AML-193 (cell line): ENCODE results near the gene OR2F1.
"Not testable (repeated sequence)": the region's sequence is repeated elsewhere in the genome, so short reads cannot be mapped to it uniquely, and the experiment has no call there.

Experiments
- DNase-seq, 2 experiments: peaks; one replicate each; lab custom pipeline; 2025; lab: John Stamatoyannopoulos, UW

Gene OR2F1

GRCh38 chr7:144009361-144009760 lies 54.7 kb downstream of the OR2F1 start:
- no peak for DNase-seq

- not testable (repeated sequence) for DNase-seq
Measured at GRCh38 chr7:144010061-144010460, 55.4 kb downstream of the OR2F1 start.

DNA sequence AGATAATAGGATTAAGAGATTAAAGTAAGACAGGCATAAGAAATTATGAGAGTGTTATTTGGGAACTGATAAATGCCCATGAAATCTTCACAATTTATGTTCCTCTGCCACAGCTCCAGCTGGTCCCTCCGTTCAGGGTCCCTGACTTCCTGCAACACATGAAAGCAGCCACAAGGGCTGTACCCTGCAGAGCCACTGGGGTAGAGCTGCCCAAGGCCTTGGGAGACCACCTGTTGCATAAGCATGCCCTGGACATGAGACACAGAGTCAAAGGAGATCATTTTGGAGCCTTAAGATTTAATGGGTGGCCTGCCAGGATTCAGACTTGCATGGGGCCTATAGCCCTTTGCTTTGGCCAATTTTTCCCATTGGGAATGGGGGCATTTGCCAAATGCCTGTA lies 56.2 kb downstream of the OR2F1 start:
- DNase-seq, result not testable (repeated sequence)

DNA sequence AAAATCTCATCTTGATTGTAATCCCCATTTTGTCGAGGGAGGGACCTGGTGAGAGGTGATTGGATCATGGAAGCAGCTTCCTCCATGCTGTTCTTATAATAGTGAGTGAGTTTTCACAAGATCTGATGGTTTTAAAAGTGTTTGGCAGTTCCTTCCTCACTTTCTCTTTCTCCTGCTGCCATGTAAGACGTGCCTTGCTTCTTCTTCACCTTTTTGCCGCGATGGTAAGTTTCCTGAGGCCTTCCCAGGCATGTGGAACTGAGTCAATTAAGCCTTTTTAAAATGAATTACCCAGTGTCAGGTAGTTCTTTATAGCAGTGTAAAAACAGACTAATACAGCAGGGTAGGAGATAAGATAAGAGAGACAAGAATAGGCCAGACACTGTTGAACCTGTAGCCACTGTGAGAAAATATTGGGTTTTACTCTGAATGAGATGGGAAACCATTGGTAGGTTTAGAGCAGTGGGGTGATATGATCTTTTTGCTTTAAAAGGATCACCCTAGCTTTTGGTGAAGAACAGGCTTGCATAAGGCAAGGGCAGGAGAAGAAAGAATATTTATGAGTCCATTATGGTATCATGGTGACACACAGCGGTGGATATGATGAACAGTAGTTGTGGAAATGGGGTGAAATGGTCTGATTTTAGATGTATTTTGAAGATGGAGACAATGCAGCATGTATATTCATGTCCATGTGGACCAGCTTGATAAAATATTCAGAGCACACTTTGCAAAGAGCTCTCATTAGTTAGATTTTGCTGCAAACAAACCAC lies 57.0 kb downstream of the OR2F1 start:
- no peak for DNase-seq
